K562 (cell line): ENCODE data around the gene CYP4B1. TPM values are rescaled to one million over a fixed set of nuclear protein-coding genes. Genes with fewer than 3 reads are reported as not detected.

ENCODE experiments used
- ILK ChIP-seq: fragments of 450-650 bp; IDR thresholded peaks from 2 replicates; pipeline ENCODE4 v1.6.1; 2016; ENCODE audit warnings: missing genetic modification characterization, low read depth, mild to moderate bottlenecking, missing compliant biosample characterization, moderate library complexity, borderline replicate concordance
- MCM7 ChIP-seq, 2 experiments: fragments of 450-650 bp; IDR thresholded peaks; 2 replicates each; pipeline ENCODE4 v1.6.1; 2016 to 2018
- NFATC3 ChIP-seq: fragments of 450-650 bp; IDR thresholded peaks from 2 replicates; pipeline ENCODE4 v1.6.1; 2017; ENCODE audit warnings: mild to moderate bottlenecking
- ZNF584 ChIP-seq: fragments of 200-800 bp; sonication (Bioruptor generic); IDR thresholded peaks from 2 replicates; pipeline ENCODE4 v1.6.1; 2016; ENCODE audit warnings: low read depth, mild to moderate bottlenecking, missing genetic modification characterization, missing compliant biosample characterization
- polyA plus RNA-seq, 8 experiments: library from polyadenylated mRNA; depleted of rRNA in 4 of 8; stranded (reverse) in 5 of 8; unstranded in 3 of 8; fragments of >200 nt; fragmentation: Nextera tagmentation in 2 of 8; fragmentation: Illumina TruSeq in 1 of 8; extraction: Ambion mirVana in 2 of 8; extraction: Trizol in 1 of 8; gene quantifications; 2 replicates each; pipeline versions ENCODE4 v1.2.1 to v1.2.3, GENCODE V29; 2011 to 2014; ENCODE audit warnings: inconsistent platforms in 1 of 8, missing spikeins in 1 of 8
- total RNA-seq, 7 experiments: library from RNA; depleted of rRNA in 6 of 7; stranded (reverse); fragments of >200 nt in 6 of 7; fragmentation: Illumina TruSeq in 2 of 7; extraction: Trizol in 2 of 7; gene quantifications; 2 replicates each; pipeline versions ENCODE4 v1.2.1 to v1.2.3, GENCODE V29; 2011 to 2021; ENCODE audit warnings: low replicate concordance in 1 of 7
- TF ChIP-seq, protein P1 (sequence below): fragments of 450-650 bp; IDR thresholded peaks from 2 replicates; pipeline ENCODE4 v1.6.1; 2016; ENCODE audit warnings: low read depth

Gene CYP4B1
- total and polyA plus RNA-seq, 9 of the 15 experiments (the other 6 are each of a cell fraction or from before 2014, with no cell fraction given), result 0.69 TPM; not detected in 8

DNA sequence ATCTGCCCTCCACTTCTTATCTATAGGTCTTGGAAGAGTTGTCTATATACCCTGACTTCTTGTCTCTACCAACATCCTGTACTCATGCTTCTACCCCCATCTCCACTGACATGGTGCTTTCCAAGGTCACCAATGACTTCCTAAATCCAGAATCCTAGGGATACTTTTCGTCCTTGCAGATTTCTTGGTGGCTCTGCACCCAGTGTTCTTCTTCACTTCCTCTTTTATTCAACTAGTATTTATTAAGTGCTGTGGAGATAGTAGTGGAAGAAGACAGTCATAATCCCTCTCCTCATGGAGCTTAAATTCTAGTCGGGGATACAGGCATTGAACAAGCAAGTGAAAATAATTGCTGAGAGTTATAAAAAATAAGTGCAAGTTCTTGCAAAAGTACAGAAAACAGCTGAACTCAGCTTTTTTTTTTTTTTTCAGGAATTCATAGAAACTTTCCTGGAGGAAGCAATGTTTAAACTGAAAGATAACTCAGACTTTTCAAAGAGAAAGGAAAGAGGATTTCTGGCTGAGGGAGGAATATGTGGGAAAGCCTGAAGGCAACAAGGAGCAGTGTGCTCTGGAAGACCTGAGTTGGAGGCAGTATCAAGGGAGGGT lies 38.2 kb upstream of the CYP4B1 start (continued):
- TF ChIP-seq ILK (tag) (no peak), MCM7 (IDR thresholded peaks at IDR 0.05) (no peak), ZNF584 (no peak), NFATC3 (no peak)
- TF ChIP-seq, protein P1, sequence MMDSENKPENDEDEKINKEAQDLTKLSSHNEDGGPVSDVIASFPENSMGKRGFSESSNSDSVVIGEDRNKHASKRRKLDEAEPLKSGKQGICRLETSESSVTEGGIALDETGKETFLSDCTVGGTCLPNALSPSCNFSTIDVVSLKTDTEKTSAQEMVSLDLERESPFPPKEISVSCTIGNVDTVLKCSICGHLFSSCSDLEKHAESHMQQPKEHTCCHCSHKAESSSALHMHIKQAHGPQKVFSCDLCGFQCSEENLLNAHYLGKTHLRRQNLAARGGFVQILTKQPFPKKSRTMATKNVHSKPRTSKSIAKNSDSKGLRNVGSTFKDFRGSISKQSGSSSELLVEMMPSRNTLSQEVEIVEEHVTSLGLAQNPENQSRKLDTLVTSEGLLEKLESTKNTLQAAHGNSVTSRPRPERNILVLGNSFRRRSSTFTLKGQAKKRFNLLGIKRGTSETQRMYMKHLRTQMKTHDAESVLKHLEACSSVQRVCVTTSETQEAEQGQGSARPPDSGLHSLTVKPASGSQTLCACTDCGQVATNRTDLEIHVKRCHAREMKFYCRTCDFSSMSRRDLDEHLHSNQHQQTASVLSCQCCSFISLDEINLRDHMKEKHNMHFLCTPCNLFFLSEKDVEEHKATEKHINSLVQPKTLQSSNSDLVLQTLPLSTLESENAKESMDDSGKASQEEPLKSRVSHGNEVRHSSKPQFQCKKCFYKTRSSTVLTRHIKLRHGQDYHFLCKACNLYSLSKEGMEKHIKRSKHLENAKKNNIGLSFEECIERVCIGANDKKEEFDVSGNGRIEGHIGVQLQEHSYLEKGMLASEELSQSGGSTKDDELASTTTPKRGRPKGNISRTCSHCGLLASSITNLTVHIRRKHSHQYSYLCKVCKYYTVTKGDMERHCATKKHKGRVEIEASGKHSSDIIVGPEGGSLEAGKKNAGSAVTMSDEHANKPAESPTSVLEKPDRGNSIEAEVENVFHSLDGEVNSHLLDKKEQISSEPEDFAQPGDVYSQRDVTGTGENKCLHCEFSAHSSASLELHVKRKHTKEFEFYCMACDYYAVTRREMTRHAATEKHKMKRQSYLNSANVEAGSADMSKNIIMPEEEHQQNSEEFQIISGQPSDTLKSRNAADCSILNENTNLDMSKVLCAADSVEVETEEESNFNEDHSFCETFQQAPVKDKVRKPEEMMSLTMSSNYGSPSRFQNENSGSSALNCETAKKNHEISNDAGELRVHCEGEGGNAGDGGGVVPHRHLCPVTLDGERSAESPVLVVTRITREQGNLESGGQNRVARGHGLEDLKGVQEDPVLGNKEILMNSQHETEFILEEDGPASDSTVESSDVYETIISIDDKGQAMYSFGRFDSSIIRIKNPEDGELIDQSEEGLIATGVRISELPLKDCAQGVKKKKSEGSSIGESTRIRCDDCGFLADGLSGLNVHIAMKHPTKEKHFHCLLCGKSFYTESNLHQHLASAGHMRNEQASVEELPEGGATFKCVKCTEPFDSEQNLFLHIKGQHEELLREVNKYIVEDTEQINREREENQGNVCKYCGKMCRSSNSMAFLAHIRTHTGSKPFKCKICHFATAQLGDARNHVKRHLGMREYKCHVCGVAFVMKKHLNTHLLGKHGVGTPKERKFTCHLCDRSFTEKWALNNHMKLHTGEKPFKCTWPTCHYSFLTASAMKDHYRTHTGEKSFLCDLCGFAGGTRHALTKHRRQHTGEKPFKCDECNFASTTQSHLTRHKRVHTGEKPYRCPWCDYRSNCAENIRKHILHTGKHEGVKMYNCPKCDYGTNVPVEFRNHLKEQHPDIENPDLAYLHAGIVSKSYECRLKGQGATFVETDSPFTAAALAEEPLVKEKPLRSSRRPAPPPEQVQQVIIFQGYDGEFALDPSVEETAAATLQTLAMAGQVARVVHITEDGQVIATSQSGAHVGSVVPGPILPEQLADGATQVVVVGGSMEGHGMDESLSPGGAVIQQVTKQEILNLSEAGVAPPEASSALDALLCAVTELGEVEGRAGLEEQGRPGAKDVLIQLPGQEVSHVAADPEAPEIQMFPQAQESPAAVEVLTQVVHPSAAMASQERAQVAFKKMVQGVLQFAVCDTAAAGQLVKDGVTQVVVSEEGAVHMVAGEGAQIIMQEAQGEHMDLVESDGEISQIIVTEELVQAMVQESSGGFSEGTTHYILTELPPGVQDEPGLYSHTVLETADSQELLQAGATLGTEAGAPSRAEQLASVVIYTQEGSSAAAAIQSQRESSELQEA, result no peak
